ENCODE results near the gene STUM. TPM values are rescaled to one million over a fixed set of nuclear protein-coding genes. Genes with fewer than 3 reads are reported as not detected.
"Not testable (repeated sequence)": the region's sequence is repeated elsewhere in the genome, so short reads cannot be mapped to it uniquely, and the experiment has no call there.

STUM gene
- total RNA-seq, 1 donor from 2014 or later: 0.35 TPM

- DNase-seq (ENCODE audit: extremely low read depth, low read depth, low spot score): no peak
These were observed 86.9 kb downstream of the STUM start for GRCh38 chr1:226635456-226635941.

GRCh38 chr1:226636847-226637096 is 88.2 kb downstream of the STUM start:
- no peak for DNase-seq (ENCODE audit: extremely low read depth, low read depth, low spot score)

- no peak for DNase-seq (ENCODE audit: extremely low read depth, low read depth, low spot score)
These were observed 88.8 kb downstream of the STUM start for GRCh38 chr1:226637147-226637935.

GRCh38 chr1:226638001-226638601 is 89.5 kb downstream of the STUM start:
- no peak for DNase-seq (ENCODE audit: extremely low read depth, low read depth, low spot score)

GRCh38 chr1:226638608-226639007 is 90.0 kb downstream of the STUM start:
- DNase-seq (ENCODE audit: extremely low read depth, low read depth, low spot score): no peak

- DNase-seq (ENCODE audit: extremely low read depth, low read depth, low spot score): not testable (repeated sequence)
These were observed 90.6 kb downstream of the STUM start for GRCh38 chr1:226639206-226639605.

GRCh38 chr1:226639631-226640061 is 91.1 kb downstream of the STUM start:
- DNase-seq (ENCODE audit: extremely low read depth, low read depth, low spot score): no peak

- no peak for DNase-seq (ENCODE audit: extremely low read depth, low read depth, low spot score)
These were observed 92.0 kb downstream of the STUM start for GRCh38 chr1:226640321-226641136.

GRCh38 chr1:226641671-226642231 is 93.2 kb downstream of the STUM start:
- DNase-seq (ENCODE audit: extremely low read depth, low read depth, low spot score): no peak

- DNase-seq (ENCODE audit: extremely low read depth, low read depth, low spot score): no peak
These were observed 93.9 kb downstream of the STUM start for GRCh38 chr1:226642421-226642820.

- no peak for DNase-seq (ENCODE audit: extremely low read depth, low read depth, low spot score)
These were observed 94.6 kb downstream of the STUM start for GRCh38 chr1:226643177-226643576.

GRCh38 chr1:226643611-226644540 is 95.3 kb downstream of the STUM start:
- no peak for DNase-seq (ENCODE audit: extremely low read depth, low read depth, low spot score)

GRCh38 chr1:226644541-226645176 is 96.1 kb downstream of the STUM start:
- DNase-seq (ENCODE audit: extremely low read depth, low read depth, low spot score): no peak

- no peak for DNase-seq (ENCODE audit: extremely low read depth, low read depth, low spot score)
These were observed 96.9 kb downstream of the STUM start for GRCh38 chr1:226645279-226645976.

GRCh38 chr1:226646026-226646869 is 97.7 kb downstream of the STUM start:
- no peak for DNase-seq (ENCODE audit: extremely low read depth, low read depth, low spot score)

GRCh38 chr1:226646870-226647449 is 98.4 kb downstream of the STUM start:
- DNase-seq (ENCODE audit: extremely low read depth, low read depth, low spot score): no peak

GRCh38 chr1:226647719-226648118 is 99.2 kb downstream of the STUM start:
- no peak for DNase-seq (ENCODE audit: extremely low read depth, low read depth, low spot score)

- DNase-seq (ENCODE audit: extremely low read depth, low read depth, low spot score): no peak
These were observed 99.9 kb downstream of the STUM start for GRCh38 chr1:226648421-226648820.
